ENCODE data around the gene CA10. TPM values are rescaled to one million over a fixed set of nuclear protein-coding genes. Genes with fewer than 3 reads are reported as not detected.

The CA10 gene
- total RNA-seq, 4 donors from 2014 or later, result not detected

DNA sequence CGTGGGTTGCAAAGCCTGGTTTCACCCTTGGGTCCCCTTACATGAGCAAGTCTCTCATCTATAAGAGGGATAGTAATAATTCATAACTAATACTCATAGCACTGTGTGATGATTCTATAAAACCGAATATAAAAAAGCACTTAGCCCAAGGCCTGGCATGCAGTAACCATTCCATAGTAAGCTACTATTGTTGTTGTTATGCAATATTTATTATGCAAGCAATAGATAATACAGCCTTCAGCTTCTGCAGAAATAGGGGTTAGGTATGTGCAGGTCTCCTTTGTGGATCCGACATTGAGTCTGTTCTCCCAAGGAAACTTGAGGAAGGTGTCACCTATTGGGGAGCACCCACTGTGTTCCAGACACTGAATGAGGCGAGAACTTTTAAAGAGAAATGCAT lies 497.1 kb downstream of the CA10 start:
- TF ChIP-seq, protein P1, sequence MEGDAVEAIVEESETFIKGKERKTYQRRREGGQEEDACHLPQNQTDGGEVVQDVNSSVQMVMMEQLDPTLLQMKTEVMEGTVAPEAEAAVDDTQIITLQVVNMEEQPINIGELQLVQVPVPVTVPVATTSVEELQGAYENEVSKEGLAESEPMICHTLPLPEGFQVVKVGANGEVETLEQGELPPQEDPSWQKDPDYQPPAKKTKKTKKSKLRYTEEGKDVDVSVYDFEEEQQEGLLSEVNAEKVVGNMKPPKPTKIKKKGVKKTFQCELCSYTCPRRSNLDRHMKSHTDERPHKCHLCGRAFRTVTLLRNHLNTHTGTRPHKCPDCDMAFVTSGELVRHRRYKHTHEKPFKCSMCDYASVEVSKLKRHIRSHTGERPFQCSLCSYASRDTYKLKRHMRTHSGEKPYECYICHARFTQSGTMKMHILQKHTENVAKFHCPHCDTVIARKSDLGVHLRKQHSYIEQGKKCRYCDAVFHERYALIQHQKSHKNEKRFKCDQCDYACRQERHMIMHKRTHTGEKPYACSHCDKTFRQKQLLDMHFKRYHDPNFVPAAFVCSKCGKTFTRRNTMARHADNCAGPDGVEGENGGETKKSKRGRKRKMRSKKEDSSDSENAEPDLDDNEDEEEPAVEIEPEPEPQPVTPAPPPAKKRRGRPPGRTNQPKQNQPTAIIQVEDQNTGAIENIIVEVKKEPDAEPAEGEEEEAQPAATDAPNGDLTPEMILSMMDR (IDR thresholded peaks at IDR 0.05; ENCODE audit: low read depth), result no peak

DNA sequence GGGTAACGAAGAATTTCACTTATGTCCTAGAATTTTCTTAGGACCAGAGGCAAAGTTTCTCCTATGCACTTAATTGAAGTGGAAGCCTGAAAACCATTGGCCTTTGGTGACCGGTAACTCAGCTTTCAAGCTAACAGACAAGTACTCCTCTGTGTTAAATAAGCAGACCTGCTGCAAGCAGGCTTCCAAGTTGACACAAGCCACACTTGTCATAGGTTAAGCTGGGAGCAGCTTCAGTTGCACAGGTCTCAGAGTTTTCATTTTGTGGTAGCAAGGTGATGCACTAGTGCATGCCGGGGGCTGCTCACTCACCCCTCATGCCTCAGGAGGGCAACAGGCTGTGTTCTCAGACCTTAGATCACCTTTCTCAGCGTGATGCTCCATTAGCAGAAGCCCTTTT lies 498.2 kb downstream of the CA10 start:
- TF ChIP-seq, protein P1 (IDR thresholded peaks at IDR 0.05; ENCODE audit: low read depth), result no peak

DNA sequence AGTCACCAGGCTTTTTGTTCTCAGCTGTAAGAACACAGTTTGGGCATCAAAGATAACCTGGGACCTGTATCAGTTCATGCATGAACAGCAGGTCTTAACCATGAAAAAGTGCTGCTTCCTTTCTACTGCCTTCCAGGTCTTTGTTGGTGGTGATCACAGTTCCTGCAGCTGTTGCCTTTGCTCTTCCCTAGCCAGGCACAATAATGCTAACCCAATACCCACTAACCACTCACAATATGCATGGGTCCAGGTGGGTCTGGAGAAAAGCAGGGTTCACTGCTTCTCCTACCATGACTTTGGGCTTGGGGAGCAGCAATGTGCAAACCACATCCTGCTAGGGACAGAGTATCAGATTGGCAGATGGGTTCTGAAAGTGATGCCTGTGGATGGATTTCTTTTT lies 501.3 kb downstream of the CA10 start:
- TF ChIP-seq, protein P1 (IDR thresholded peaks at IDR 0.05; ENCODE audit: low read depth), result no peak

DNA sequence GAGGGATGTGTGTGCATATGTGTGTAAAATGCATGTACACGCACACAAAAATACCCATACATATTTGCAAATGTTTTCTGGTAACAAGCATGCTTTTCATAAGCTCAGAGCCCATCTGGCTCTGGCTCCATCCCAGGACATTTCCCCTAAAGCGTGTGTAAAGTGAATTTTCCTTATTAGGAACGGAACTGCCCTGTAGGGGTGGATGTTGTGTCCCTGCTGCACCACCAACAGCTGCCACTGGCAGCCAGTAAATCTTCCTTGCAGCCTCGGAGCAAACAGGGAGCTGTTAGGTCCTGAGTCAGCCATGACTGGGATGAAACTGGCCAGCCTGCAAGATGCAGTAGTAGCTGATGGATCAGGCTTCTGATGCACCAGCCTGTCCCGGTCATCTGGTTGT lies 504.6 kb downstream of the CA10 start:
- TF ChIP-seq, protein P1 (IDR thresholded peaks at IDR 0.05; ENCODE audit: low read depth), result no peak

DNA sequence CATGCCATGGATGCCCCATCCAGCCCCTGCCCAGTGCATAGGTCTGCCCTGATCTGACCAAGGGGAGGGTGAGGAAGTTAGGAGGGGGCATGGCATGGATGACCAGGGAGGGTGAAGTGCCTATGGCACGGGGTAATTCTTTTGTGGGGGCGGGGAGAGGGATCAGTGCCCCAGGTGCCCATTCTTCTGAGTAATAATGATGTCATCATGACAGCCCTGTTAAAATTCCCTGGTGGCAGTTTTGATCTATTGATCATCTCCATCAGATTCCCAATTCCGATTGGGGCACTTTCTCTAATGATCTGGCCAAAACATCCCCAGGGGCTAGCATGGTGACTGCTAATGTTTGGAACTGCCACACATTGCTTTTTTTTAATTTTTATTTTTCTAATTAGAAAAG lies 506.0 kb downstream of the CA10 start:
- TF ChIP-seq, protein P1 (IDR thresholded peaks at IDR 0.05; ENCODE audit: low read depth), result no peak

DNA sequence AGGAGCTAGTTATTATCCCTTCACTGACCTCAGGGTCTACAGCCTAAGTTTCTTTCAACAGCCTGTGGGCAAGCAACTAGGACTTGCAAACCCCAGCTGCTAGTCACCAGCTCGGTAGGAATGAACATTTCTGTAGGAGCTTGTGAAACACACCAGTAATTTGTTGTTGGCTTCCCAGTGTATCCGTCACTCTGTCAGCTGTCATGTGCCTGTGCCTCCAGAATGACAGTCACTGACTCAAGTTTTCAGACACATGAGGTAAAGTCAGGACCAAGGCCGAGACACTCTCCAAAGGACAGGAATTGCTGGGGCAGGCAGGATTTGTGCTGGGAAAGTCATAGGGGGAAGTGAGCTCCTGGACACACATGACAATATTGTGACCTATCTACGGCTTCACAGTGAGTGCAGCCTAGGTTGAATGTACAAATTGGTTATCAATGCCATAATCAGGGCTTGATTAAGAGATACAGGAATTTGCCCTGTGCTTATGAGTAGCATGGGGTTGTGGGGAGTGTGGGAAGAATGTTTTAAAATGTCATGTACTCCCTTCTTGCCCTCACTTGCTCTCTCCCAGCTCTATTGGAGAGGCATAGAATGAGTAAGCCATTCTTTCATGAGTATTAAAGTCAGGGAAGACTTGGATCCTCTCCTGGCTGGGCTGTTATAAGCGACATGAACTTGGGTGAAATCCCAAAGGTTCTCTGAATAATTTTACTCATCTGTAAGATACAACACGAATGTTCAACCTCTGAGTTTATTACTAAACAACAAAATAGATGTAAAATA lies 506.8 kb downstream of the CA10 start:
- TF ChIP-seq, protein P1 (IDR thresholded peaks at IDR 0.05; ENCODE audit: low read depth), result no peak

DNA sequence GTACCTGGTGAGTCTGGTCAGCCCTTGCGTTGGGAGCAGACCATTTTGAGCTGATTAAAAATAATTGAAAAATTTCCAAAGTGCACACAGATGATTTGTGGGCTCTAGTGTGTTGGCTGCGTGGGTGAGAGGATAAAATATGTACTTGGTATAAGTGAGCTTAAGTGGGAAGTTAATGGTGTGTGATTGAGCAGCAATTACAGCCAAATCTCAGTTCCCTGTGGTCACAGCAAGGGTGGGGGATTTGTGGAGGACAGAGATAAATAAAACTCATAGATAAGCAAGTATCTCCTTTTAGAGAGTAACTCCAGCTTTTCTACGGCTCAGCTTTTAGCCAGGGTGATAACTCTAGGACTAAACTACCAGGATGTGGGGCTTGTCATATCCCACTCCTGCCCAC lies 507.7 kb downstream of the CA10 start:
- TF ChIP-seq, protein P1 (IDR thresholded peaks at IDR 0.05; ENCODE audit: low read depth), result no peak

All from subcutaneous adipose tissue (tissue), 4 donors.